Measurements from ENCODE around the gene INSYN2A. TPM values are rescaled to one million over a fixed set of nuclear protein-coding genes. Genes with fewer than 3 reads are reported as not detected.

Gene INSYN2A
- total RNA-seq, 4 donors from 2014 or later = 0.19 to 0.48 TPM; not detected in 2

GRCh38 chr10:127197154-127197432, 702 bp upstream of the INSYN2A start:
- no peak for TF ChIP-seq CTCF (IDR thresholded peaks at IDR 0.05)
- DNase-seq (ENCODE audit: low spot score) (no peak), ATAC-seq (ENCODE audit: low FRiP score) (no peak)

DNA sequence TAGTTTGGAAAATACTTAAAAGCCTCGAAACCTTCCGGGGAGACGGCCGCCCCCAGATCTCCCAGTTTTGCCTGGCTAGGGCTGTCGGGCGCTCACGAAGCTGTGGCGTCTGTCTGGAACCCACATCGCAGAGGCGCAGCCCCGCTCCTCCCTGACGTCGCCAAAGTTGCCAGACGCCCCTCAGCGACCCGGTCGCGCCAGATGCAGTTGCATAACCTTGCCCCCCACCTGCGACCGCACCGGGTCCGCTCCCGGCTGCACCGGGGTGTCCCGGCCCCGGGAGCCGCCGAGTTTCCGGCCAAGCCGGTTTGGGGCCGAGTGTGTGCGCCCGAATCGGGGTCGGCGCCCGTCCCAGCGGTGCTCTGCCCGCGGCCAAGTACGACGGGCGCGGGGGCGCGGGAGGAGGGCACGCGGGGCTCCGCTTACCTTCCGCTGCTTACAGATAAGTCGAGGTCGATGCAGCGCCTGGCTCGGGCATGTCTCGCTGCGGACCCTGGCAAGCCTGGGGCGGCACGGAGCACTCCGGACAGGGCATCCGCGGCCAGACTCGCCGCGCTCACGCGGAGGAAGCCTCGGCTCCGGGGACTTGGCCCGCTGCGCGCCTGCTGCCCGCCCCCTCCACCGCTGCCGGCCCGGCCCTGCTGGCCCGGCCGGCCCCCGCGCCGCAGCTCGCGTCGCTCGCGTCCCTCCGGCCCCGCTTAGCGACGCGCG, 665 bp downstream of the INSYN2A start:
- DNase-seq (ENCODE audit: low spot score) (no peak), ATAC-seq (ENCODE audit: low FRiP score) (peak; percentile 31)
- no peak for TF ChIP-seq CTCF (IDR thresholded peaks at IDR 0.05)

GRCh38 chr10:127195041-127195506, 1.3 kb downstream of the INSYN2A start:
- DNase-seq (ENCODE audit: low spot score) (no peak), ATAC-seq (ENCODE audit: low FRiP score) (no peak)
- TF ChIP-seq CTCF (IDR thresholded peaks at IDR 0.05) = no peak

DNA sequence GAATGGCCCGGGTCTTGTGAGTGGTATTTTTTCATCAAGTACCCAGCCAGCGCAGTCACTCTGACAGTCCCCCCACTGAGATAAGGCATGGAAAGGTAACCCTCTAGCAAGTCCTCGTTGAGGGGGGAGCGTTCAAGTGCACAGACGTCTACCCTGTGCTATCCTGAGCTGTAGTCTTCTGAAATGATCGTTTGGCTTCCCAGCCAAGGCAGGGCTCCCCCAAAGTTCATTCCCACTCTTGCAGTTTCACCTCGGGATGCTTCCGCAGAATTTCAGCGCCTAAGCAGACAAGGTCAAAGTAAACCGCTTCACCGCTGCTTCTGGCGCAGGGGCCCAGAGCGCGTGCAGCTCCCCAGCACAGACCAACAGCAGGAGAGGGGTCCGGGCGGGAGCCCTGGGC, 1.8 kb downstream of the INSYN2A start:
- ATAC-seq (ENCODE audit: low FRiP score) = no peak
- no peak for TF ChIP-seq CTCF (IDR thresholded peaks at IDR 0.05)
- DNase-seq (ENCODE audit: low spot score) = no peak

DNA sequence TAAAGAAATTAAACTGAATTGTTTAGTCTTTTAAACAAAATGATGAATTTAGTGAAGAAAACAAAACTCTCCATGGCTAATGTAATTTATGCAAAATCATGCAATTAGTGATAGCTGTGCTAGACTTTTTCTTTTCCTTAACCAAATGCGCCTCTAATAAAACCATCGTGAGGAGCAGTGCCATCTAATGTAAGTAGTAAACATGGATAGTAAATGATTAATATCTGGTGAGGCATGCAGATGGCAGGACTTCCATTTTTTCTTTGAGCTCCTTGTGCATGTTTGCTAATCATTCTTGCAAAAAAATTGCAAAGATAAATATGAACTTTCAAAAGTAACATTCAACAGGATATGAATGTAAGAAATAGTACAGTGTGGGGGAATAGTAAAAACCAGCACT, 2.3 kb downstream of the INSYN2A start:
- ATAC-seq (ENCODE audit: low FRiP score) = no peak
- TF ChIP-seq CTCF (IDR thresholded peaks at IDR 0.05) = no peak

DNA sequence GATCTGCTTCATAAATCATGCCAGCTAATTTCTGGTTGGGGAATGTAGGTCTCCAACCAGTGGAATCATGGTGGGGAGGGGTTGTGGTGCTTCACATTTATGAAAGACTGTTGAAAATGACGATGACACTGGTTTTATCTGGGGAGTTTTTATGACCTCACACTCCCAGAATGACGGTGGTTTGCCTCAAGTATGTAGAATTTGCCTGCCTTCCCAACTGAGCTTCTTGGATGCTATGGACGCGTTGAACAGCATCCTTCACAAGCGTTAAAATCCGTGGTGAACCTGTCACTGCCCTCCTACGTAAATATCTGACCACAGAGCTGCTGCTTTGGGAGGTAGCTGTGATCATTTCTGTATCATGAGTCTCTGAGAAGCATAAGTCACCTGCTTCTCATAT, 3.3 kb downstream of the INSYN2A start:
- TF ChIP-seq CTCF (IDR thresholded peaks at IDR 0.05) = no peak
- no peak for ATAC-seq (ENCODE audit: low FRiP score)

More for the DNA sequence above, 2.3 kb downstream of the INSYN2A start:
- DNase-seq (ENCODE audit: low spot score) = no peak

DNA sequence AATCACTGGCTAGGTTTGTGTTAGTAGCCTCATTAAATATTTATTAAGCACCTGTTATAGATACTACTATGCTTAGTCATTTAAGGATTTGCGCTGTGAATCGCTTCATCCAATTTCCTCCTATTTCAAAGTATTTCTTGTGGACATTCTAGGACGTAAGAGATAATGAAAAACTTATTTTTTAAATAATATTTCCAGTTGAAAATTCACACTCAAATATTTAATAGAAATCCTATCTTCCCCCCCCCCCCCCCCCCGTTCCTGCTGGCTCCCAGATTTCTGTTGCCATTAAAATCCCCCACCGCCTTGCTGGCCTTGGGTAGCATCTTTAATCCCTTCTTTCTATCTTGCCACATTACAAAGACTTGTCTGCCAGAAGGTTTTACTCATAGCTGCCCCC, 6.0 kb downstream of the INSYN2A start:
- ATAC-seq (ENCODE audit: low FRiP score) (no peak), DNase-seq (ENCODE audit: low spot score) (no peak)
- no peak for TF ChIP-seq CTCF (IDR thresholded peaks at IDR 0.05)

More for the DNA sequence above, 3.3 kb downstream of the INSYN2A start:
- no peak for DNase-seq (ENCODE audit: low spot score)
